DOHH2 (cell line): ENCODE results near the gene STT3B.

Source experiments
- H3F3A ChIP-seq: fragments of 200-600 bp; sonication (generic), shearing (Covaris generic); 2 replicates; pipeline ENCODE4 v1.6.0; 2016; ENCODE audit warnings: antibody characterized with exemption, mild to moderate bottlenecking; ENCODE audit not compliant: control insufficient read depth, insufficient read depth
- H3K27ac ChIP-seq: fragments of 200-600 bp; sonication (generic); 2 replicates; pipeline ENCODE4 v1.5.1; 2014; ENCODE audit warnings: low read depth, mild to moderate bottlenecking, low read length, moderate library complexity
- H3K27me3 ChIP-seq: fragments of 200-600 bp; sonication (generic); 2 replicates; pipeline ENCODE4 v1.6.1; 2014; ENCODE audit warnings: mild to moderate bottlenecking, low read length, mixed read lengths; ENCODE audit not compliant: control insufficient read depth
- H3K36me3 ChIP-seq: fragments of 200-600 bp; sonication (generic); 2 replicates; pipeline ENCODE4 v1.6.1; 2014; ENCODE audit warnings: mild to moderate bottlenecking, low read length, moderate library complexity, mixed read lengths; ENCODE audit not compliant: control insufficient read depth
- H3K4me1 ChIP-seq: fragments of 200-600 bp; sonication (generic); 2 replicates; pipeline ENCODE4 v1.6.1; 2014; ENCODE audit warnings: mild to moderate bottlenecking, low read length, mixed read lengths; ENCODE audit not compliant: control insufficient read depth
- H3K4me2 ChIP-seq: fragments of 200-600 bp; sonication (generic); 2 replicates; pipeline ENCODE4 v1.6.0; 2014; ENCODE audit warnings: mild to moderate bottlenecking, low read length, moderate library complexity
- H3K4me3 ChIP-seq: fragments of 200-600 bp; sonication (generic); 2 replicates; pipeline ENCODE4 v1.5.1; 2014; ENCODE audit warnings: mild to moderate bottlenecking, low read length, mixed read lengths
- H3K79me2 ChIP-seq: fragments of 200-600 bp; sonication (generic); 2 replicates; pipeline ENCODE4 v1.6.1; 2014; ENCODE audit warnings: mild to moderate bottlenecking, low read length, mixed read lengths; ENCODE audit not compliant: control insufficient read depth
- H3K9me2 ChIP-seq: fragments of 200-600 bp; sonication (generic); replicated peaks from 2 replicates; pipeline ENCODE4 v1.6.1; 2014; ENCODE audit warnings: mild to moderate bottlenecking, low read length, mixed read lengths; ENCODE audit not compliant: control insufficient read depth
- H3K9me3 ChIP-seq: fragments of 200-600 bp; sonication (generic); 2 replicates; pipeline ENCODE4 v1.6.1; 2014; ENCODE audit warnings: antibody characterized with exemption, low read length, mixed read lengths; ENCODE audit not compliant: control insufficient read depth, insufficient read depth
- H4K20me1 ChIP-seq: fragments of 200-600 bp; sonication (generic); 2 replicates; pipeline ENCODE4 v1.6.0; 2014; ENCODE audit warnings: low read depth, mild to moderate bottlenecking, antibody characterized with exemption, low read length, moderate library complexity; ENCODE audit not compliant: control insufficient read depth, insufficient read depth
- CTCF ChIP-seq: fragments of 200-600 bp; sonication (generic); IDR thresholded peaks from one replicate; pipeline ENCODE4 v1.5.1; 2014; ENCODE audit warnings: antibody characterized with exemption, mild to moderate bottlenecking, low read depth, low read length; ENCODE audit not compliant: poor library complexity, severe bottlenecking
- EZH2phosphoT487 ChIP-seq: fragments of 200-600 bp; sonication (generic); IDR thresholded peaks from 2 replicates; pipeline ENCODE4 v1.6.1; 2017; ENCODE audit warnings: borderline replicate concordance, mild to moderate bottlenecking, antibody characterized with exemption, low read length, moderate library complexity, mixed read lengths

The STT3B gene

GRCh38 chr3:31671451-31671850, 138.7 kb downstream of the STT3B start:
- no peaks in the 10 kb centered on the region for H3K79me2 ChIP-seq
- H3K9me3 ChIP-seq: no peaks in the 10 kb centered on the region
- no peak overlapping the region for H3K4me2 ChIP-seq
- no peak overlapping the region for H3K27ac ChIP-seq
- H3F3A ChIP-seq: no peaks in the 10 kb centered on the region
- no peaks in the 10 kb centered on the region for H3K27me3 ChIP-seq
- TF ChIP-seq EZH2phosphoT487 (no peak), CTCF (no peak)
- H3K9me2 ChIP-seq: no peaks in the 10 kb centered on the region
- H3K4me3 ChIP-seq: no peak overlapping the region
- no peaks in the 10 kb centered on the region for H4K20me1 ChIP-seq
- H3K36me3 ChIP-seq: peaks cover 64% of the 10 kb centered on the region
- H3K4me1 ChIP-seq: no peaks in the 10 kb centered on the region

GRCh38 chr3:31671976-31672375, 139.3 kb downstream of the STT3B start:
- Histone ChIP-seq H3K27ac (no peak overlapping the region), H3K36me3 (peaks cover 66% of the 10 kb centered on the region), H3F3A (no peaks in the 10 kb centered on the region), H3K27me3 (no peaks in the 10 kb centered on the region), H4K20me1 (0 out of 2 replicates have a peak, but pooled peaks cover 4% of the 10 kb centered on the region), H3K79me2 (no peaks in the 10 kb centered on the region), H3K4me1 (no peaks in the 10 kb centered on the region), H3K4me2 (no peak overlapping the region), H3K4me3 (no peak overlapping the region), H3K9me2 (no peaks in the 10 kb centered on the region), H3K9me3 (no peaks in the 10 kb centered on the region)
- no peak for TF ChIP-seq EZH2phosphoT487
- TF ChIP-seq CTCF: no peak

- no peak for TF ChIP-seq EZH2phosphoT487
- TF ChIP-seq CTCF: no peak
- peaks cover 52% of the 10 kb centered on the region for H3K36me3 ChIP-seq
- no peaks in the 10 kb centered on the region for H3K79me2 ChIP-seq
- H3K4me1 ChIP-seq: no peaks in the 10 kb centered on the region
- no peaks in the 10 kb centered on the region for H3K27me3 ChIP-seq
- H3F3A ChIP-seq: no peaks in the 10 kb centered on the region
- H4K20me1 ChIP-seq: 0 out of 2 replicates have a peak, but pooled peaks cover 4% of the 10 kb centered on the region
- H3K9me3 ChIP-seq: no peaks in the 10 kb centered on the region
- no peak overlapping the region for H3K4me3 ChIP-seq
- H3K4me2 ChIP-seq: no peak overlapping the region
- H3K27ac ChIP-seq: no peak overlapping the region
- no peaks in the 10 kb centered on the region for H3K9me2 ChIP-seq
These were observed 141.2 kb downstream of the STT3B start for GRCh38 chr3:31673950-31674349.
